Stimulated activated CD4-positive, alpha-beta T cell treated with anti-CD3 and anti-CD28 coated beads, Interleukin-15, amount 100 ng/mL, for 48 hours (primary cell): ENCODE results near the gene SEC22A.
"Not testable (repeated sequence)": the region's sequence is repeated elsewhere in the genome, so short reads cannot be mapped to it uniquely, and the experiment has no call there.

Experiments
- DNase-seq, 2 donors: peaks; one replicate each; pipeline ENCODE4 v3.0.0-alpha.2; 2020; ENCODE audit warnings: low read depth in 2 of 2

SEC22A gene

DNA sequence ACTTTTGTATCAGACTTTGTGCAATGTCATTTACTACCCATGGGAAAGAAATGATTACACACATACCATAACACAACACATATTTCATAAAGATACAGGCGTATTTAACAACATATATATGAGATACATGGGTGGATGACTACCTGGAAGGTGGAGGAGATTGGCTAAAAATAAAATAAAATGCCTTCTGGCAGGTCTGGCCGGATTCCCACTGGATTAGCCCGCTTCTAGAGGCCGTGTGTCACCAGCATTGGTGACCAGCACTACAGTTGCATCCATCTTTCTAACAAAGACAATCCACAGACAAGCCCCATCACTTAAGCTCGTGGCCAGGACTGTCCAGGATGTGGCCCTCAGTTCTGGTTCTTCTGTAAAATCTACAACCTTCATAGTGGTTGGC lies 21.0 kb upstream of the SEC22A start:
- DNase-seq, result no peak

DNA sequence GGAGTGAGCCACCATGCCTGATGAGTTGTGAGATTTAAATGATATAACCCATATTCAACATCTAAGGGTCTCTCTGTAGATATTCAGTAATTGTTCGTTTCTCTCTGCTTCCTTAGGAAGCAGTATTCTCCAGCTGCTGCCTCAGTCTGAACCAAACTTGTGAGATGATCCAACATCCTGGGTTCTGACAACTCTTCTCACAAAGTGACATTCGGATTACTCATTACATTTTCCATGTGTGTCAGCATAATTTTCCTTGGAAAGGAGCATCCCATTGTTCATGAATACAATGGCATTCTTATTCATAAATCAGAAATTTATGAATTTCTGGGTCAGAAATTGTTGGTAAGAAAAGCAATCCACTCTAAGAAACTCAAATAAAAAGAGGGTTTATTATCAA lies 15.0 kb upstream of the SEC22A start:
- DNase-seq, result no peak

GRCh38 chr3:123188058-123188457 lies 13.7 kb upstream of the SEC22A start:
- no peak for DNase-seq

- DNase-seq, result no peak
Measured at GRCh38 chr3:123193448-123194101, 8.2 kb upstream of the SEC22A start.

DNA sequence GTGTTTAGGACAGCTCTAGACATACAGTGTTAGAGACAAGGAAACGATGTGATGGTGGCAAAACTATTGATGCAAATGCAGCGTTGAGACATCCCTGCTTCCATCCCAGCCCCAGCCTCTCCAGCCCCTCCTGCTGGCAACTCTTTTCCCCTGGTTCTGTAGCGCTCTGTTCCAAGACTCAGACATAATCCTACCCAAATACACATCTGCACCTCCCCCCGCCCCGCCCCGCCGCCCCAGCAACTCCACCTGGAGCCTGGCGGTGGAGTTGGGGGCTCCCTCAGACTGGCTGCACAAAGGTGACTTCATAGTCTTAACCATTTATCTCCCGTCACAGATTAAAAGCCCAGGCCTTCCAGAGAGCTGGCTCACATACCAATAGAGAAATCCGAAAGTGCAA lies 7.2 kb upstream of the SEC22A start:
- DNase-seq, result no peak

DNA sequence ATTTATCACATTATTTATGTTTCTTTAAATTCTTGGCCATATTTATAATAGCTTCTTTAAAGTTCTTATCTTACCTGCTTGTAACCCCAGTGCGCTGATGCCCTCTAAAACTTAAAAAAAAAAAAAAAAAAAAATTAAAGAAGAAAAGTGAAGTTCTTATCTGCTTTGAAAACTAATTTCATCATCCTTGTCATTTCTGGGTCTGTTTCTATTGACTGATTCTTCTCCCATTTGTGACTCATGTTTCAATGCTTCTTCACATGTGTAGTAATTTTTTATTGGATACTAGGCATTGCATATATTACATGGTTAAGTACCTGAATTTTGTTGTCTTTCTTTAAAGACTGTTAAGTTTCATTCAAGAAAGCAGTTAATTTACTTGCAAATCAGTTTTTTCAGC lies 3.4 kb upstream of the SEC22A start:
- no peak for DNase-seq

- DNase-seq, result no peak
Measured at GRCh38 chr3:123201223-123201556, 553 bp upstream of the SEC22A start.

- no peak for DNase-seq
Measured at GRCh38 chr3:123202451-123202850, 708 bp downstream of the SEC22A start.

DNA sequence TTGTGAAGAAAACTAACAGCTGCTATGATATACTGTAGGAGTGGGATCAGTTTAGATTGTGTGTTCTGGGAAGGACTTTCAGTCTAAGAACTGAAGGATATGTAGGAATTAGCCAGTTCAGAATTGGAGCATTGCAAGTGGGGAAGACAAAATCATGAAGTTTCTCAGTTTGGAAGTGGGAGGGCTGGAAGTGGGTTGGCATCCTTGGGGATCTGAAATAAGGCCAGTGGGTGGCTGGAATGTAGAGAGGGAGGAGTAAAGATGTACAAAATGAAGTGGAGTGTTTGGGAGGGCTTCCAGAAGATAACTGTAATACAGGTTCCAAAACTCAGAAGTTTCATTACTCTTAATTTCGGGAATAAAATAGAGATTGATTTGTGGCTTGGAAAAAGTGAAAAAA lies 17.2 kb downstream of the SEC22A start:
- DNase-seq, result no peak

GRCh38 chr3:123221369-123221768 lies 19.6 kb downstream of the SEC22A start:
- not testable (repeated sequence) for DNase-seq

- no peak for DNase-seq
Measured at GRCh38 chr3:123225016-123225415, 23.3 kb downstream of the SEC22A start.

GRCh38 chr3:123226549-123226948 lies 24.8 kb downstream of the SEC22A start:
- no peak for DNase-seq

DNA sequence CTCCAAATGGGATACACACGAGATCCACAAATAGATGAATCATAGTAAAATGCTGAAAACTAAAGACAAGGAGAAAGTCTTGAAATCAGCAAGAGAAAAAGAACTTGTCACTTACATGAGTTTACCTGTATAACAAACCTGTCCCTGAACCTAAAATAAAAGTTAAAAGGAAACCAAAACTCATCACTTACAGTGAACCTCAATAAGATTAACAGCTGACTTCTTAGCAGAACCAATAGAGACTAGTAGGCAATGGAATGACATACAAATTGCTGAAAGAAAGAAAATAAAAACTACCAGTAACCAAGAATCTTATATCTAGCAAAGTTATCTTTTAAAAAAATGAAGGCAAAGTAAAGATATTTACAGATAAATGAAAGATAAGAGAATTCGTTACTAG lies 27.4 kb downstream of the SEC22A start:
- no peak for DNase-seq

- DNase-seq, result no peak
Measured at GRCh38 chr3:123236902-123237301, 35.2 kb downstream of the SEC22A start.

- DNase-seq, result not testable (repeated sequence)
Measured at GRCh38 chr3:123239186-123239585, 37.4 kb downstream of the SEC22A start.

GRCh38 chr3:123239756-123240155 lies 38.0 kb downstream of the SEC22A start:
- no peak for DNase-seq

GRCh38 chr3:123244128-123244527 lies 42.4 kb downstream of the SEC22A start:
- DNase-seq, result no peak

GRCh38 chr3:123246866-123247265 lies 45.1 kb downstream of the SEC22A start:
- DNase-seq, result no peak

DNA sequence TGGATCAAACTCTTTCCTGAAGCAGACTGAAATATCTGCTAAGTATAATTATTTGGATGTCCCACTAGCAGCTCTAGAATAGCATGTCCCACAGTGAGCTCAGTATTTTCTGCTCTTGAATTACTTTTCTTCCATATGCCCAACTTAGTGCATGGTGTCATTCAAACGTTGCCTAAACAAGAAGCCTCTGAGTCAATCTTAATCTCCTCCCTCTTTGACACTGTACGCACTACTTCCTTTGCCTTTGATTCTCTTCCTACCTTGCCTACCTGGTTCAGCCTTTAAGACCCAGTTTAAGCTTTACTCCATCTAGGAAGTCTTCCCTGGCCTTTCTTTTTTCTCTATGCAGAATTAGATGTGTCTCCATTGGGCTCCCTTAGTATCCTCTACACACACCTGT lies 54.5 kb downstream of the SEC22A start:
- DNase-seq, result no peak

GRCh38 chr3:123258359-123258758 lies 56.6 kb downstream of the SEC22A start:
- DNase-seq, result no peak

- DNase-seq, result no peak
Measured at GRCh38 chr3:123258811-123259420, 57.2 kb downstream of the SEC22A start.

GRCh38 chr3:123261666-123262065 lies 59.9 kb downstream of the SEC22A start:
- no peak for DNase-seq

DNA sequence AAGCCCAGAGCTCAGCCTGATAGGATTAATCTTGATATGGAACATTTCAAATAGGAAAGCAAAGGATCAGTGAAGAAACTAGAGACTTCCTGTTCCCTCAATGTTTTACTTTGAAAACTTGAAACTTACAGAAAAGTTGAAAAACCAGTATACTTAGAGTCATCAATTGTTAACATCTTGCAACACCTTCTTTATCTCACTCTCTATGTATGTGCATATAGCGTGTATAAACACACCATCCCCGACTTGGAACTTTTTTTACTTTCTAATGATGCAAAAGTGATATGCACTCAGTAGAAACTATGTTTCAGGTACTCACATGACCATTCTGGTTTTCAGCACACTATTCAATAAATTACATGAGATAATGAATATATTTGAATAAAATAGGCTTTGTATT lies 60.5 kb downstream of the SEC22A start:
- no peak for DNase-seq

GRCh38 chr3:123262868-123263267 lies 61.1 kb downstream of the SEC22A start:
- no peak for DNase-seq
